Prostate gland (tissue), 2 donors: ENCODE data around the gene SLC4A3. TPM values are rescaled to one million over a fixed set of nuclear protein-coding genes. Genes with fewer than 3 reads are reported as not detected.
A peak's percentile ranks its signal among the peaks of the same experiment; 100 is the strongest.

Experiments used
- DNase-seq: peaks from one replicate; pipeline ENCODE4 v3.0.0-alpha.2; 2019; ENCODE audit warnings: low spot score
- H3K27ac ChIP-seq, 2 donors: fragments of 200-600 bp; sonication (generic); 2 replicates each; pipeline ENCODE4 v1.5.1; 2017 to 2019
- H3K27me3 ChIP-seq: fragments of 200-600 bp; sonication (generic); replicated peaks from 2 replicates; pipeline ENCODE4 v1.5.1; 2019; ENCODE audit not compliant: insufficient read depth
- H3K36me3 ChIP-seq, 2 donors: fragments of 200-600 bp; sonication (generic); 1 replicate in 1 of 2; 2 replicates in 1 of 2; pipeline versions ENCODE4 v1.5.1 to v1.8.1; 2017 to 2019
- H3K4me1 ChIP-seq: fragments of 200-600 bp; sonication (generic); replicated peaks from 2 replicates; pipeline ENCODE4 v1.5.1; 2019
- H3K4me3 ChIP-seq, 2 donors: fragments of 200-600 bp; sonication (generic); 2 replicates each; pipeline ENCODE4 v1.5.1; 2017 to 2019
- H3K9me3 ChIP-seq: fragments of 200-600 bp; sonication (generic); 2 replicates; pipeline ENCODE4 v1.5.1; 2017
- POLR2A ChIP-seq: fragments of 450-650 bp; IDR thresholded peaks from one replicate; pipeline ENCODE4 v1.6.1; 2016; ENCODE audit warnings: antibody characterized with exemption, mild to moderate bottlenecking
- POLR2AphosphoS5 ChIP-seq: sonication (generic); formaldehyde crosslinking; IDR thresholded peaks from one replicate; pipeline ENCODE4 v1.6.1; 2017; ENCODE audit warnings: antibody characterized with exemption
- WGBS: methylation state at CpG from one replicate; pipeline ENCODE4 v1.1.5; 2018; 5-methylcytosine and 5-hydroxymethylcytosine counted together
- intact Hi-C: fragments of 100-400 bp; cut with DNase I; formaldehyde crosslinking; loops from one replicate; pipeline ENCODE4 v1.14.2; 2022
- total RNA-seq, 2 donors: library from RNA; depleted of rRNA; stranded (reverse); fragments of >200 nt; gene quantifications; one replicate each; pipeline ENCODE4 v1.1.0, GENCODE V29; 2016
- TF ChIP-seq, protein P1 (sequence below), 4 experiments: fragments of 200-600 bp in 2 of 4; fragments of 450-650 bp in 2 of 4; sonication (generic) in 2 of 4; IDR thresholded peaks; 1 replicate in 3 of 4; 2 replicates in 1 of 4; pipeline ENCODE4 v1.5.1; 2016 to 2019; ENCODE audit warnings: antibody characterized with exemption in 4 of 4, mild to moderate bottlenecking in 2 of 4, moderate library complexity in 2 of 4

Gene SLC4A3
- total RNA-seq, 2 donors from 2014 or later: 7.6 to 44.6 TPM

DNA sequence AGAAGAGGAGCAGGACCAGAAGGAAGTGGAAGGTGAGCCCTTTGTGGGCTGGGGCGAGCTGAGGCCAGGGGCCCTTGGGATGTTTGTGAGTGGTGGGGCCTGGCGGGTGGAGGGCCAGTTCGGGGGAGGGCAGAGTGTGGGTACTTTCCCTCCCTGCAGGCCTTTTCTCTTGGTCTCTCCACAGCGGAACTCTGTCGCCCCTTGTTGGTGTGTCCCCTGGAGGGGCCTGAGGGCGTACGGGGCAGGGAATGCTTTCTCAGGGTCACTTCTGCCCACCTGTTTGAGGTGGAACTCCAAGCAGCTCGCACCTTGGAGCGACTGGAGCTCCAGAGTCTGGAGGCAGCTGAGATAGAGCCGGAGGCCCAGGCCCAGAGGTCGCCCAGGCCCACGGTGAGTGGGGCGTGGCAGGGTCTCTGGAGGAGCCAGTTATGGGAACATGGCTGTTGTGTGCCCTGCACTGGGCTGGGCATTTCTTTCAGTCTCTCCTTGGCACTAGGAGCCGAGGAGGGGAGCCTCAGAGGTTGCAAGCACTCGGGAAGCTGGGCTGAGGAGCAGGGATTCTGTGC is 18.9 kb upstream of the SLC4A3 start:
- Histone ChIP-seq H3K27me3 (no peaks in the 10 kb centered on the region), H3K9me3 (no peaks in the 10 kb centered on the region), H3K4me3 (no peak overlapping the region), H3K27ac (peak overlapping the region; percentile 39 to 45), H3K36me3 (peaks cover 11 to 18% of the 10 kb centered on the region in 2 donors), H3K4me1 (no peaks in the 10 kb centered on the region)
- TF ChIP-seq POLR2AphosphoS5: no peak
- WGBS: 90% methylated on average over 15 of the region's 15 CpGs
- no peak for DNase-seq
- intact Hi-C loops: no loop called here

DNA sequence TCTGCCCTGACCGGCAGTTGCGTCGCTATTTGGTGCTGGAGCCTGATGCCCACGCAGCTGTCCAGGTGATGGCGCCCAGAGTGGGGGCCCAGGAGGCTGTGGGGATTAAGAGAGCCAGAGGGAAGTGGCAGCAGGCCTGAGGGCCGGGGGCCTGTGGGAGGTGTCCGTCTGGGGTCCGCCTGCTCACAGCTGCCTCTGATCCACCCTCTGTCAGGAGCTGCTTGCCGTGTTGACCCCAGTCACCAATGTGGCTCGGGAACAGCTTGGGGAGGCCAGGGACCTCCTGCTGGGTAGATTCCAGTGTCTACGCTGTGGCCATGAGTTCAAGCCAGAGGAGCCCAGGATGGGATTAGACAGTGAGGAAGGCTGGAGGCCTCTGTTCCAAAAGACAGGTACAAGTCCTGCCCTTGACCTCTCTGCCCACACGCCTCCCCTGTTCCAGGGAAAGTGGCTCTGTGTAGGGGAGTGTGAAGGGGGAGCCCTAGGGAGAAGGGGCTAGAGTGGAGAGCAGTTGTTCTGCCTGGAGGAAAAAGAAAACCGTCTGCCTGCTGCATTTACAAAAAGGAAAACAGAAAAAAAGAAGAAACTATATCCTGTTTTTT is 18.2 kb upstream of the SLC4A3 start:
- intact Hi-C loops: no loop called here
- Histone ChIP-seq H3K4me1 (no peaks in the 10 kb centered on the region), H3K36me3 (peaks cover 12 to 20% of the 10 kb centered on the region in 2 donors), H3K27ac (peak overlapping the region; percentile 39 to 45), H3K27me3 (no peaks in the 10 kb centered on the region), H3K9me3 (no peaks in the 10 kb centered on the region), H3K4me3 (no peak overlapping the region)
- TF ChIP-seq, protein P1, sequence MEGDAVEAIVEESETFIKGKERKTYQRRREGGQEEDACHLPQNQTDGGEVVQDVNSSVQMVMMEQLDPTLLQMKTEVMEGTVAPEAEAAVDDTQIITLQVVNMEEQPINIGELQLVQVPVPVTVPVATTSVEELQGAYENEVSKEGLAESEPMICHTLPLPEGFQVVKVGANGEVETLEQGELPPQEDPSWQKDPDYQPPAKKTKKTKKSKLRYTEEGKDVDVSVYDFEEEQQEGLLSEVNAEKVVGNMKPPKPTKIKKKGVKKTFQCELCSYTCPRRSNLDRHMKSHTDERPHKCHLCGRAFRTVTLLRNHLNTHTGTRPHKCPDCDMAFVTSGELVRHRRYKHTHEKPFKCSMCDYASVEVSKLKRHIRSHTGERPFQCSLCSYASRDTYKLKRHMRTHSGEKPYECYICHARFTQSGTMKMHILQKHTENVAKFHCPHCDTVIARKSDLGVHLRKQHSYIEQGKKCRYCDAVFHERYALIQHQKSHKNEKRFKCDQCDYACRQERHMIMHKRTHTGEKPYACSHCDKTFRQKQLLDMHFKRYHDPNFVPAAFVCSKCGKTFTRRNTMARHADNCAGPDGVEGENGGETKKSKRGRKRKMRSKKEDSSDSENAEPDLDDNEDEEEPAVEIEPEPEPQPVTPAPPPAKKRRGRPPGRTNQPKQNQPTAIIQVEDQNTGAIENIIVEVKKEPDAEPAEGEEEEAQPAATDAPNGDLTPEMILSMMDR (IDR thresholded peaks at IDR 0.05): no peak
- no peak for TF ChIP-seq POLR2A
- TF ChIP-seq POLR2AphosphoS5: no peak
- WGBS: 66% methylated on average over 13 of the region's 13 CpGs
- no peak for DNase-seq

DNA sequence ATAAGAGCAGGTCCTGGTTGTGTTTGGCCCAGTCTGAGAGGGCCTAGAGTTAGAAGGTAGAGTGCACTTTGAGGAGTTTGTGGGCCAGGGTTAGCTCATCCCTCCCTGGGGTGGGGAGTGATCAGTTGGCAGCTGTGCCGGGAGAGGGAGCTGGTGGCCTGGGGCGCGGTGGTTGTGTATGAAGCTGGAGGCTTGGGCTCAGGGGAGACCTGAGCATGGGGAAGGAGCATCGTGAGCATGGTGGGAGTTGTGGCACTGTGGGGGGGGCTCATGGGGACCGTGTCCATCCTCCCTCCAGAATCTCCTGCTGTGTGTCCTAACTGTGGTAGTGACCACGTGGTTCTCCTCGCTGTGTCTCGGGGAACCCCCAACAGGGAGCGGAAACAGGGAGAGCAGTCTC is 16.1 kb upstream of the SLC4A3 start:
- Histone ChIP-seq H3K27ac (no peak overlapping the region), H3K9me3 (no peaks in the 10 kb centered on the region), H3K36me3 (peaks cover 13 to 15% of the 10 kb centered on the region in 2 donors), H3K4me3 (no peak overlapping the region), H3K4me1 (no peaks in the 10 kb centered on the region), H3K27me3 (no peaks in the 10 kb centered on the region)
- no peak for TF ChIP-seq POLR2A
- TF ChIP-seq, protein P1 (IDR thresholded peaks at IDR 0.05): no peak
- TF ChIP-seq POLR2AphosphoS5: no peak
- WGBS: 96% methylated on average over 9 of the region's 9 CpGs
- no peak for DNase-seq
- intact Hi-C loops: no loop called here

DNA sequence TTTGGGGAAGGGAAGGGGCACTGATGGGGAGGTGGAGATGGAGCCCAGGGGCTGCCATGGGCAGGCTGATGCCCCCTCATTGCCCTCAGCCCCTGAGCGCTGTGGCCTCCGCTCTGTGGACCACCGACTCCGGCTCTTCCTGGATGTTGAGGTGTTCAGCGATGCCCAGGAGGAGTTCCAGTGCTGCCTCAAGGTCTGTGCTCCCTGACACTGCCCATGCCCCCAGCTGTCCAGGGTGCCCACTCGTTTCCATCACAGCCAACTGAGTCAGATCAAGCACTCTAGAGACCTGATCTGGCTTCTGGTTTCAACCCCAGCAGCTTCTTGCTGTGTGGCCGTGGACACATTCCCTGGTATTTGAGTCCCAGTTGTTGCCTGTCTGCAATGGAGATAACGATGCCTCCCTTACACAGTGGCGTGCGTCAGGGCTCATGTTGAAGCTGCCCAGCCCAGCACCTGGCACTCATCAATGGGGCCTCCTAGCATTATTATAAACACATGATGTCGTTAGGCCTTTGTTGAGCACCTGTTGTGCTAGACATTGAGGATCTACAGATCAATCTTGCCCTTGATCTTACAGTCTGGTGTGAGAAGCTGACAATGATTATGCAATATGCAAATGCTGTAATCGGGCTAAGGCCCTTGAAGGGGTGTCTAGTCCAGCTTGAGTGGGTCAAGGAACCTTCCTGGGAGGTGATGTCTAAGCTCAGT is 15.4 kb upstream of the SLC4A3 start:
- intact Hi-C loops: no loop called here
- Histone ChIP-seq H3K36me3 (peaks cover 9 to 11% of the 10 kb centered on the region in 2 donors), H3K4me1 (no peaks in the 10 kb centered on the region), H3K27ac (no peak overlapping the region), H3K27me3 (no peaks in the 10 kb centered on the region), H3K4me3 (no peak overlapping the region), H3K9me3 (no peaks in the 10 kb centered on the region)
- 83% methylated on average over 12 of the region's 12 CpGs for WGBS
- TF ChIP-seq POLR2AphosphoS5 (no peak), POLR2A (no peak)
- TF ChIP-seq, protein P1 (IDR thresholded peaks at IDR 0.05): no peak
- no peak for DNase-seq

- DNase-seq: no peak
- no peaks in the 10 kb centered on the region for H3K27me3 ChIP-seq
- peaks cover 9 to 11% of the 10 kb centered on the region in 2 donors for H3K36me3 ChIP-seq
- H3K4me1 ChIP-seq: no peaks in the 10 kb centered on the region
- 86% methylated on average over 15 of the region's 15 CpGs for WGBS
- no peak overlapping the region for H3K27ac ChIP-seq
- H3K4me3 ChIP-seq: no peak overlapping the region
- no peak for TF ChIP-seq POLR2A
- TF ChIP-seq, protein P1 (IDR thresholded peaks at IDR 0.05): no peak
- TF ChIP-seq POLR2AphosphoS5: no peak
- H3K9me3 ChIP-seq: no peaks in the 10 kb centered on the region
- intact Hi-C loops: no loop called here
These were observed 14.7 kb upstream of the SLC4A3 start for GRCh38 chr2:219612577-219613286.
